ENCODE data around the gene KIAA0232. TPM values are rescaled to one million over a fixed set of nuclear protein-coding genes. Genes with fewer than 3 reads are reported as not detected.
"Not testable (repeated sequence)": the region's sequence is repeated elsewhere in the genome, so short reads cannot be mapped to it uniquely, and the experiment has no call there.

Gene KIAA0232
- total RNA-seq, 1 donor from 2014 or later: 33.4 TPM

DNA sequence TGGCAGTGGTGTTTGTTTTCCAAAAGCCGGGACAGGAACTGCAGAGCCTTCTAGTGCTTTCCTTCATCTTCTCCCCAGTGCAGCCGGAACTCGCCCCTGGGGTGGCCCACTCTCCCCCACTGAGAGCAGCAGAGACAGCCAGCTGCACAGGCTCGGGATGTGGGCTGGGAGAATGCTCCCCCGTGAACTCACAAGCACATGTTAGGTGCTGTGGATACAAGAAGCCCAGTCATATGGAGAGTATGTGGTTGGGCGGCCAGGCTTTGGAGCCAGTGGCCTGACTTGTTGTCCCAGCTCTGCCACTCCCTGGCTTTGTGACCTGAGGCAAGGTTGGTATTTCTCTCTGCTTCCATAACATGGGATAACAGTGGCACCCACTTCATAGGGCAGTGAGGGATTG lies 9.4 kb upstream of the KIAA0232 start:
- DNase-seq (ENCODE audit: low spot score): no peak

DNA sequence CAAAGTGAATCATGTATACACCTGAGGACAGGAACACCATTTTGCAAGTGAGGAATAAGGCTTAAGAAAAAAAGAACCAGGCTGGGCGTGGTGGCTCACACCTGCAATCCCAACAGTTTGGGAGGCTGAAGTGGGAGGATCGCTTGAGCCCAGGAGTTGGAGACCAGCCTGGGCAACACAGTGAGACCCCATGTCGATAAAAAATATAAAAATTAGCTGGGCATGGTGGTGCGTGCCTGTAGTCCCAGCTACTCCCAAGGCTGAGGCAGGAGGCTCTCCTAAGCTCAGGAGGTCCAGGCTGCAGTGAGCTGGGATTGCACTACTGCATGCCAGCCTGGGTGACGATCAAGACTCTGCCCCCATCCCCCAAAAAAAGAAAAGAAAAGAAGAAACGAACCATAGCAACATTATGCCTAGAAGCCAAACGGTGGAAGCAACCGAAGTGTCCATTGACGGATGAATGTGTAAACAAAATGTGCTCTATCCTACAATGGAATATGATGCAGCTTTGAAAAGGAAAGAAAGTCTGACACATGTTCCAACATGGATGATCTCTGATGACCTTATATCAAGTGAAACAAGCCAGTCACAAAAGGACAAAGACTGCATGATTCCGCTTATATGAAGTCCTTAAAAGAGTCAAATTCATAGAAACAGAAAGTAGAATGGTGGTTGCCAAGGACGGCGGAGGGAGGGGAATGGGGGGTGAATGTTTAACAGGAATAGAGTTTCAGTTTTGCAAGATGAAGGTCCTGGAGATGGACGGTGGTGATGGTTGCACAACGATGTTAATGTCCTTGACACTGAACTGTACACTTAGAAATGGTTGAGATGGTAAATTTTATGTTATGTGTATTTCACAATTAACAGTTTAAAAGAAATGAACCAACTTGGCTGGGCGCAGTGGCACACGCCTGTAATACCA lies 8.6 kb upstream of the KIAA0232 start:
- DNase-seq (ENCODE audit: low spot score): no peak

GRCh38 chr4:6775746-6776145 lies 6.8 kb upstream of the KIAA0232 start:
- no peak for DNase-seq (ENCODE audit: low spot score)

- peak; percentile 39 for DNase-seq (ENCODE audit: low spot score)
Measured at GRCh38 chr4:6776920-6777635, 5.4 kb upstream of the KIAA0232 start.

GRCh38 chr4:6777636-6778281 lies 4.8 kb upstream of the KIAA0232 start:
- DNase-seq (ENCODE audit: low spot score): peak; percentile 71

GRCh38 chr4:6778435-6778834 lies 4.1 kb upstream of the KIAA0232 start:
- DNase-seq (ENCODE audit: low spot score): no peak

DNA sequence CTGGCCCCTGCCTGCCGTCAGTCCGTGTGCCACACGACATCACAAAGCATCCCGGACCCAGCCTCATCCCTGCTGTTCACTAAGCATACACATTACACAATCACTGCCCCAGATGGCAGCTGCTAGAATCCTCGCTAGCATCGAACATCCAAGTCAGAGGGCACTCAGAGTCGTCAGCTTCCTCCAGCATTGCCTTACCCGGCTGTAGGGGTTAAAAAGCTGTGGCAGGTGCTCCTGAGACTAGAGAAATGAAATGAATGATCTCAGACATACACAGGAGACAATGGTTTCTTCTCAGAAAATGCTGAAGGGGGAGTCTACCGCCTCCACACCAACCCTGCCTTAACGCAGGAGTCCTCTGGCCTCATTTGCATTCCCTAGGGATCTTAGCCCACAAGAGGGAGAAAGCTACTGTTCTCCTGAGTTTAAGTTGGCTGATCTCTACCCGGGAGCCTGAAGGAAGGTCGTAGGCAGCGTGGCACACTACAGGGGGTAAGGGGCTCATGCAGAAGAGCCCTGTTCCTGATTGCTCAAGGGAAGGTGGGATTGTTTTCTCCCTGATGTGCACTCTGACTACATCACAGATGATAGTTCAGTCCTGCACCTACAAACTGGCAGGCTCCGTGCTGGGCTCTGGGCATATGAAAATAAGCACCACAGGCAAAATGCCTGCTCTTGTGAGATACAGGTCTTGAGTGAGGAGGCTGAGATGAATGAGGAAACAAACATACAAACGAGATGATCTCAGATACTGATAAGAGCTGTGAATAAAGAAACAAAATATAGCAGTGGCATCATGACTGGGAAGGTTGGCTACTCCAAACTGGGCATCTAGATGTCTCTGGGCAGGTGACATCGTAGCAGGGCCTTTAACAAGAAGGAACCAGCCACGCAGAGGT lies 2.6 kb upstream of the KIAA0232 start:
- DNase-seq (ENCODE audit: low spot score): peak; percentile 83

- peak; percentile 49 for DNase-seq (ENCODE audit: low spot score)
Measured at GRCh38 chr4:6781113-6781512, 1.4 kb upstream of the KIAA0232 start.

DNA sequence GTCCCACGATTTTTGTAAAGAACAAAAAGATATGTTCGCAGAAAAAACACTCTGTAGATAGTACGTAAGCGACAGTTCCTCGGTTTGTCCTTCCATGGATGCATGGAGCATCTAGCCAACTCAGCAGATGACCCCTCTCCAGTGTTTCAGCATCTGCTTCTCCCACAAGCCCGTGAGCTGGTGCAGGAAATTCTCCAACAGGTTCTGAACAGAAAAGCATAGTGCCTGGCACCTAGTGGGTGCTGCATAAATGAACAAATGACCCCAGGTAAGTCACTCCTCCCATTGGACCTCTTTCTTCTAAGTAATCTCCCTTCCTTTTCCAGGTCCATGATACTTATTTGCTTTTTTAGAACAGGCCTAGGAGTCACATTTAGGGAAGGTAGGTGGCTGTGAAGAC lies 966 bp upstream of the KIAA0232 start:
- peak; percentile 35 for DNase-seq (ENCODE audit: low spot score)

DNA sequence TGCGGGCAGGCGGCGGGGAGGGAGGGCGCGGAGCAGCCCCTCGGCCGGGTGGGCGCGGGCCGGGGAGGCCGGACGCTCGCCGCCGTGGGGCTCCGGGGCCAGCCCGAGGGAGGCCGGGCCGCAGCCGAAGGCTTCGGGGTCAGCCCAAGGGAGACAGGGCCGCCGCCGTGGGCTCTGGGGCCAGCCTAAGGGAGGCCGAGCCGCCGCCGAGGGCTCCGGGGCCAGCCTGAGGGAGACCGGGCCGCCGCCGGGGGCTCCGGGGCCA lies 251 bp downstream of the KIAA0232 start:
- DNase-seq (ENCODE audit: low spot score): no peak

- peak; percentile 98 for DNase-seq (ENCODE audit: low spot score)
Measured at GRCh38 chr4:6783111-6783981, 819 bp downstream of the KIAA0232 start.

DNA sequence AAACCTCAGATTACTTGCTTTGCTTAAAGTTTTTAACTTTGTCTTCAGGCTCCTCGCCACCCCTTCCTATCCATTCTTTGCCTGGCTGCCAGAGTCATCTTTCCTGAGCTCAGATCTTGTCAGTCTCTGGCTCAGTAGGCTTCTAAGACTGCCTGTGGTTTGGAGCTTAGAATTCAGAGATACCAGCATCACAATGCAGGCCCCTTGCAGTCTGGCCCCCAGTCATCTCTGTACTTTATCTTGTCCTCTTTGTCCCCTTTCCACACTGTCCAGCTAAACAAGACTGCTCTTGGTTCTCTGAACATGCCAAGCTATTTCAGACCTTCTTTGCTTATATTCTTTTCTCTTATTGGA lies 3.0 kb downstream of the KIAA0232 start:
- DNase-seq (ENCODE audit: low spot score): no peak

DNA sequence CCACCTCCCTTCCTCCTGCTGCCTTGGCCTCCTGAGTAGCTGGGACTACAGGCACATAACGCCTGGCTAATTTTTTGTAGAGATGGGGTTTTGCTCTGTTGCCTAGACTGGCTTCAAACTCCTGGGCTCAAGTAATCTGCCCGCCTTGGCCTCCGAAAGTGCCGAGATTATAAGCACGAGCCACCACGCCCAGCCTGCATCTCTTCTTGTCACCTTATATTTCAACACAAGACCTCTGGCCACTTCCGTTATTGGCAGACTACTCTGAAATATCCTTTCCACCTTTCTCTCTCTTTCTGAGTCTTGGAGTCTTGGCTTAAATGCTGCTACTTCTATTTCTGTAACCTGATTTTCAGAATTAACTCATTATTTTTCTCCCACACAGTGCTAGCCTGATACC lies 5.6 kb downstream of the KIAA0232 start:
- DNase-seq (ENCODE audit: low spot score): no peak

GRCh38 chr4:6791245-6791644 lies 8.7 kb downstream of the KIAA0232 start:
- DNase-seq (ENCODE audit: low spot score): not testable (repeated sequence)

DNA sequence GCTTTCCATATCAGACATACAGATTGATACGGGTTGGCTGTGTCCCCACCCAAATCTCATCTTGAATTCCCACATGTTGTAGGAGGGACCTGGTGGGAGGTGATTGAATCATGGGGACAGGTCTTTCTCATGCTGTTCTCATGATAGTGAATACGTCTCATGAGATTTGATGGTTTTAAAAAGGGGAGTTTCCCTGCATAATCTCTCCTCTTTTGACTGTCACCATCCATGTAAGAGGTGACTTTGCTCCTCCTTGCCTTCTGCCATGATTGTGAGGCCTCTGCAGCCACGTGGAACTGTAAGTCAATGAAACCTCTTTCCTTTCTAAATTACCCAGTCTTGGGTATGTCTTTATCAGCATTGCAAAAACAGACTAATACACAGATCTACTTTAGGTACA lies 9.3 kb downstream of the KIAA0232 start:
- not testable (repeated sequence) for DNase-seq (ENCODE audit: low spot score)

DNA sequence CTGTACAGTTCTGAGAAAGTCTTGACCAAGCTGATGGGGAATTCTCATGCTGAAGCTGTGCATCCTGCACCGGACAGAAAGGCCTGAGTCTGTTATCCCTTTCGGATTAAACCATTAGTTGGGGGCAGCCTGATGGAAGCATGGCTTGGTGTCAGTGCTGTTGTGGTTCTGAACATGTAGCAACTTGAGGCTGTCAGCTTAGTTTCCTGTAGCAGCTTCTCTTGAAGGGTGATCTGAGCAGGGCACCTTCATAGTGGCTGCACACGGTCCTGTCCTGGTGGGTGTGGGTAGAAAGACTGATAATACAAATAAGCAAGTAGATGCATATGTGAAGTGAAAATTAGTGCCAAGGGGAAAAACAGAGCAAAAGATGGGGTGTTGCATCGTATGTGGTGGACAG lies 11.7 kb downstream of the KIAA0232 start:
- no peak for DNase-seq (ENCODE audit: low spot score)

GRCh38 chr4:6795821-6796220 lies 13.3 kb downstream of the KIAA0232 start:
- DNase-seq (ENCODE audit: low spot score): no peak

GRCh38 chr4:6797368-6797767 lies 14.8 kb downstream of the KIAA0232 start:
- DNase-seq (ENCODE audit: low spot score): not testable (repeated sequence)

DNA sequence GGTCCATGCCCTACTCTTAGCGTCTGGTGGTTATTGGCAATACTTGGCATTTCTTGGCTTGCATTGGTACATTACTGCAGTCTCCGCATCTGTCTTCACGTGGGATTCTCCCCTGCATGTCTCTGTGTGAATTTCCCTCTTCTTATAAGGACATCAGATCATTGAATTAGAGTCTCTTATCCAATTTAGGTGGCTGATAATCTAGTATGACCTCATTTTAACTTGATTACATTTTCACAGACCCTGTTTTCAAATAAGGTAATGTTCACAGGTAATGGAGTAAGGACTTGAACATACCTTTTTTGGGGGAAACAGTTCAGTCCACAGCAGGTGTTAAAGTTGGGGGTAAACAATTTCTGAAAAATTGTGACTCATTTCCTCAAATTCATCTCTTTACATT lies 16.6 kb downstream of the KIAA0232 start:
- DNase-seq (ENCODE audit: low spot score): no peak

DNA sequence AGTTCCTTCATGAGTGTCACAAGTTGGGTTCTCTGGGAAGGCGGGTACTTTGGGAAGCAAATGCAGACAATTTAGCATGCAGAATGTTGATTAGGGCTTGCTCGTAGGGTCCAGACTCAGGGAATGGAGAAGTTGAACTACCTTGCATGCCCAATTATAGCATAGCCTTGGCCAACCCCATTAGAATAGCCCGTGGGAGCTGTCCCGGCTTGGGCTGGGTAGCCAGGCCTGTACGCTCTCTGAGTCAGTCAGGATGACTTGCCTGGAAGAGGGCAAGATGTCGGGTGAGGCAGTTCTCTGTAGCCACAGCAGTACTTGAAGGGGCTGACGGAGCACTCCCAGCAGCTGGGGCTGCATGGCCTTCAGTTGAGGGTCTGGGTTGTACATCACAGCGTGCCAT lies 19.5 kb downstream of the KIAA0232 start:
- no peak for DNase-seq (ENCODE audit: low spot score)
